Caco-2 (cell line): Measurements from ENCODE around the gene LGALS13. TPM values are rescaled to one million over a fixed set of nuclear protein-coding genes. Genes with fewer than 3 reads are reported as not detected.
A peak's percentile ranks its signal among the peaks of the same experiment; 100 is the strongest.

ENCODE experiments used
- BruUV-seq: library from RNA; stranded (reverse); fragments of 400-500 nt; replicated peaks from 2 replicates; lab custom pipeline; 2021; lab: Mats Ljungman, UMichigan
- CTCF ChIA-PET: fragments of 300-600 bp; sonication (Branson Sonifier 250); formaldehyde crosslinking; loops from one replicate; lab custom pipeline; 2022; ENCODE audit warnings: antibody characterized with exemption; lab: Charles Lee
- POLR2A ChIA-PET: fragments of 300-600 bp; sonication (Branson Sonifier 250); formaldehyde crosslinking; loops from one replicate; lab custom pipeline; 2022; ENCODE audit warnings: antibody characterized with exemption; lab: Charles Lee
- DNase-seq, 2 experiments: peaks; one replicate each; pipeline versions ENCODE4 v3.0.0 to v3.0.0-alpha.2; 2020 to 2022
- H3K27me3 ChIP-seq: replicated peaks from 2 replicates; pipeline ENCODE4 v1.6.0; 2011; ENCODE audit warnings: low read length; ENCODE audit not compliant: control insufficient read depth, insufficient read depth
- H3K36me3 ChIP-seq: 2 replicates; pipeline ENCODE4 v1.5.1; 2011; ENCODE audit warnings: low read length; ENCODE audit not compliant: control insufficient read depth, insufficient read depth
- H3K4me1 ChIP-seq: fragments of 250-450 bp; sonication (Bioruptor Pico); 2 replicates; pipeline ENCODE4 v1.5.1; 2020; ENCODE audit warnings: mild to moderate bottlenecking
- H3K4me3 ChIP-seq: 2 replicates; pipeline ENCODE4 v1.5.1; 2011; ENCODE audit warnings: low read depth, mild to moderate bottlenecking, control low read depth, low read length
- H3K9me3 ChIP-seq: fragments of 250-450 bp; sonication (Bioruptor Pico); 2 replicates; pipeline ENCODE4 v1.5.1; 2020; ENCODE audit warnings: mild to moderate bottlenecking, moderate library complexity
- H3K27ac Mint-ChIP-seq: one replicate; pipeline ENCODE4 v1.8.0; 2022; ENCODE audit warnings: mixed read lengths; ENCODE audit not compliant: unreplicated experiment
- H3K27me3 Mint-ChIP-seq: one replicate; pipeline ENCODE4 v1.8.0; 2022; ENCODE audit warnings: mixed read lengths; ENCODE audit not compliant: insufficient read depth, unreplicated experiment
- H3K36me3 Mint-ChIP-seq: one replicate; pipeline ENCODE4 v1.8.0; 2022; ENCODE audit warnings: mild to moderate bottlenecking, mixed read lengths; ENCODE audit not compliant: insufficient read depth, unreplicated experiment
- H3K4me1 Mint-ChIP-seq: one replicate; pipeline ENCODE4 v1.8.0; 2022; ENCODE audit warnings: low read depth, mixed read lengths; ENCODE audit not compliant: unreplicated experiment
- H3K4me3 Mint-ChIP-seq: one replicate; pipeline ENCODE4 v1.8.0; 2022; ENCODE audit warnings: mild to moderate bottlenecking, moderate library complexity, mixed read lengths; ENCODE audit not compliant: unreplicated experiment
- H3K9me3 Mint-ChIP-seq: one replicate; pipeline ENCODE4 v1.8.0; 2022; ENCODE audit warnings: mixed read lengths; ENCODE audit not compliant: unreplicated experiment
- intact Hi-C: fragments of 100-400 bp; cut with micrococcal nuclease; formaldehyde crosslinking; loops from one replicate; pipeline ENCODE4 v1.10.0; 2022; ENCODE audit not compliant: unreplicated experiment
- total RNA-seq: library from RNA; stranded (reverse); gene quantifications from 2 replicates; pipeline ENCODE4 v1.2.3, GENCODE V29; 2022
- TF ChIP-seq, protein P1 (sequence below), 2 experiments: fragments of 200-600 bp in 1 of 2; IDR thresholded peaks; 1 replicate in 1 of 2; 2 replicates in 1 of 2; pipeline versions ENCODE4 v1.5.1 to v1.8.0; 2011 to 2022; ENCODE audit warnings: antibody characterized with exemption in 1 of 2, control low read depth in 1 of 2, inconsistent platforms in 1 of 2, low read depth in 1 of 2, low read length in 1 of 2, mild to moderate bottlenecking in 1 of 2, moderate library complexity in 1 of 2; ENCODE audit not compliant: insufficient read depth in 1 of 2, severe bottlenecking in 1 of 2, unreplicated experiment in 1 of 2

LGALS13 gene
- total RNA-seq, 1 experiment from 2014 or later, result not detected

DNA sequence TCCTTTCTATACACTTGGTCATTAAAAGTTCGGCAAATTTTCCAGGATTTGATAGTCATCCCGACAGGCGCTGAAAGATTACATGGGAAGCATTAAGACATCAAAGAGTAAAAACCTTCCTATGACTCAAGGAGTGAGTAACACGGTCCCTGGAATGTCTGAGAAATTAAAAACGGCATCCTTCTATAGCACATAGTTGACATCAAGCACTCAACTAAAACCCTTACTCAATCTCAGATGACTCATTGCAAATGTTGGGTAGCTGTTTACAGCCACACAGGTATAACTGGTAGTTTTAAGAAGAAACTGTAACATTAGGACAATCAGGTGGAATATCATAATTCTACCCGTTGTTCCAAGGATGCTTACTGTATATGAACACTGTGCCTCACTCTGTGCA, 6.4 kb upstream of the LGALS13 start:
- CTCF ChIA-PET, result no interaction called here
- intact Hi-C loops, result no loop called here
- Histone ChIP-seq H3K4me3 (no peak overlapping the region), H3K9me3 (no peaks in the 10 kb centered on the region; the same call in 1 of the 2 replicates), H3K27me3 (no peaks in the 10 kb centered on the region), H3K4me1 (no peaks in the 10 kb centered on the region), H3K36me3 (no peaks in the 10 kb centered on the region)
- H3K4me1 Mint-ChIP-seq, result no peaks in the 10 kb centered on the region
- H3K27ac Mint-ChIP-seq, result no peak overlapping the region
- H3K9me3 Mint-ChIP-seq, result peaks cover 13% of the 10 kb centered on the region
- POLR2A ChIA-PET, result no interaction called here
- H3K27me3 Mint-ChIP-seq, result peaks cover 18% of the 10 kb centered on the region
- no peaks in the 10 kb centered on the region for H3K36me3 Mint-ChIP-seq
- BruUV-seq, result no TSS peak
- TF ChIP-seq, protein P1, sequence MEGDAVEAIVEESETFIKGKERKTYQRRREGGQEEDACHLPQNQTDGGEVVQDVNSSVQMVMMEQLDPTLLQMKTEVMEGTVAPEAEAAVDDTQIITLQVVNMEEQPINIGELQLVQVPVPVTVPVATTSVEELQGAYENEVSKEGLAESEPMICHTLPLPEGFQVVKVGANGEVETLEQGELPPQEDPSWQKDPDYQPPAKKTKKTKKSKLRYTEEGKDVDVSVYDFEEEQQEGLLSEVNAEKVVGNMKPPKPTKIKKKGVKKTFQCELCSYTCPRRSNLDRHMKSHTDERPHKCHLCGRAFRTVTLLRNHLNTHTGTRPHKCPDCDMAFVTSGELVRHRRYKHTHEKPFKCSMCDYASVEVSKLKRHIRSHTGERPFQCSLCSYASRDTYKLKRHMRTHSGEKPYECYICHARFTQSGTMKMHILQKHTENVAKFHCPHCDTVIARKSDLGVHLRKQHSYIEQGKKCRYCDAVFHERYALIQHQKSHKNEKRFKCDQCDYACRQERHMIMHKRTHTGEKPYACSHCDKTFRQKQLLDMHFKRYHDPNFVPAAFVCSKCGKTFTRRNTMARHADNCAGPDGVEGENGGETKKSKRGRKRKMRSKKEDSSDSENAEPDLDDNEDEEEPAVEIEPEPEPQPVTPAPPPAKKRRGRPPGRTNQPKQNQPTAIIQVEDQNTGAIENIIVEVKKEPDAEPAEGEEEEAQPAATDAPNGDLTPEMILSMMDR (IDR thresholded peaks at IDR 0.05; ENCODE audit: insufficient read depth in 1 of 2, low read depth in 1 of 2, low read length in 1 of 2, severe bottlenecking in 1 of 2, unreplicated experiment in 1 of 2), result no peak
- DNase-seq, result no peak
- H3K4me3 Mint-ChIP-seq, result no peak overlapping the region

DNA sequence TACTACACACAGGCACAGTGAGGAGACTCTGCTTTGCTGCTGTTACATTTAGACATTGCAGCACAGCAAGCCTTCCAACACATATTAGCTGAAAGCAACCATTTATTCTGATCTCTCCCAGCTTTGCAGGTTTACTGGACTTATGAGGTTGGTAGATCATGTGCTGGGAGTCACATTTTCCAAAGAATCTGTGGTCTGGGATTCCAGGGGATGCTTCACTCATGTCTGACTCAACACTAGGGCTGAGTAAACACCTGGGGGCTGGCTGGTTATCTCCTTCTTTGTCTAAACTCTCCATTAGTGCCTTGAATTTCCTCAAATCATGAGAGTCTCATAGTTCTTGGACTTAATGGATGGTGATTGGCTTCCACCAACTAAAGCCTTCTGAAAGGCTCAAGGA, 5.4 kb upstream of the LGALS13 start:
- Histone ChIP-seq H3K4me1 (no peaks in the 10 kb centered on the region), H3K4me3 (no peak overlapping the region), H3K36me3 (no peaks in the 10 kb centered on the region), H3K9me3 (no peaks in the 10 kb centered on the region; the same call in 1 of the 2 replicates), H3K27me3 (no peaks in the 10 kb centered on the region)
- H3K27me3 Mint-ChIP-seq, result peaks cover 20% of the 10 kb centered on the region
- no peak overlapping the region for H3K4me3 Mint-ChIP-seq
- intact Hi-C loops, result no loop called here
- no peaks in the 10 kb centered on the region for H3K4me1 Mint-ChIP-seq
- no peak for DNase-seq
- no TSS peak for BruUV-seq
- TF ChIP-seq, protein P1 (IDR thresholded peaks at IDR 0.05; ENCODE audit: insufficient read depth in 1 of 2, low read depth in 1 of 2, low read length in 1 of 2, severe bottlenecking in 1 of 2, unreplicated experiment in 1 of 2), result no peak
- no peaks in the 10 kb centered on the region for H3K36me3 Mint-ChIP-seq
- POLR2A ChIA-PET, result no interaction called here
- CTCF ChIA-PET, result no interaction called here
- H3K27ac Mint-ChIP-seq, result no peak overlapping the region
- H3K9me3 Mint-ChIP-seq, result peaks cover 13% of the 10 kb centered on the region

GRCh38 chr19:39599116-39599515, 3.2 kb upstream of the LGALS13 start:
- peaks cover 13% of the 10 kb centered on the region for H3K9me3 Mint-ChIP-seq
- TF ChIP-seq, protein P1 (IDR thresholded peaks at IDR 0.05; ENCODE audit: insufficient read depth in 1 of 2, low read depth in 1 of 2, low read length in 1 of 2, severe bottlenecking in 1 of 2, unreplicated experiment in 1 of 2), result no peak
- no peaks in the 10 kb centered on the region for H3K36me3 Mint-ChIP-seq
- Histone ChIP-seq H3K4me1 (no peaks in the 10 kb centered on the region), H3K27me3 (no peaks in the 10 kb centered on the region), H3K36me3 (no peaks in the 10 kb centered on the region), H3K4me3 (no peak overlapping the region), H3K9me3 (no peaks in the 10 kb centered on the region; the same call in 1 of the 2 replicates)
- no peak overlapping the region for H3K4me3 Mint-ChIP-seq
- ChIA-PET CTCF (no interaction called here), POLR2A (no interaction called here)
- no peak overlapping the region for H3K27ac Mint-ChIP-seq
- peak in 1 of 2 experiments; percentile 63 for DNase-seq
- intact Hi-C loops, result no loop called here
- peaks cover 22% of the 10 kb centered on the region for H3K27me3 Mint-ChIP-seq
- no peaks in the 10 kb centered on the region for H3K4me1 Mint-ChIP-seq
- no TSS peak for BruUV-seq
